Panc1 (cell line): Measurements from ENCODE around the gene CRMP1. TPM values are rescaled to one million over a fixed set of nuclear protein-coding genes. Genes with fewer than 3 reads are reported as not detected.
A peak's percentile ranks its signal among the peaks of the same experiment; 100 is the strongest.

Experiments
- ATAC-seq: fragments of 200-7000 bp; cut with Tn5 transposase; 2 replicates; pipeline ENCODE4 v1.9.1; 2020; ENCODE audit warnings: mild to moderate bottlenecking, moderate library complexity
- BruUV-seq: library from RNA; stranded (reverse); fragments of 400-500 nt; replicated peaks from 2 replicates; lab custom pipeline; 2021; lab: Mats Ljungman, UMichigan
- CTCF ChIA-PET: fragments of 300-600 bp; sonication (Branson Sonifier 250); formaldehyde crosslinking; loops from one replicate; lab custom pipeline; 2022; ENCODE audit warnings: antibody characterized with exemption; lab: Charles Lee
- POLR2A ChIA-PET: fragments of 300-600 bp; sonication (Branson Sonifier 250); formaldehyde crosslinking; loops from one replicate; lab custom pipeline; 2022; ENCODE audit warnings: antibody characterized with exemption; lab: Charles Lee
- DNase-seq: peaks from one replicate; pipeline ENCODE4 v3.0.0-alpha.2; 2010; ENCODE audit warnings: low read depth, low spot score
- H3K27ac ChIP-seq: 2 replicates; pipeline ENCODE4 v1.5.1; 2011; ENCODE audit warnings: mild to moderate bottlenecking, low read length, inconsistent platforms
- H3K27me3 ChIP-seq: fragments of 200-500 bp; sonication (Bioruptor generic); 2 replicates; pipeline ENCODE4 v1.6.0; 2014; ENCODE audit warnings: low read length, inconsistent platforms; ENCODE audit not compliant: control insufficient read depth, insufficient read depth
- H3K36me3 ChIP-seq: fragments of 200-500 bp; sonication (Bioruptor generic); 2 replicates; pipeline ENCODE4 v1.5.1; 2014; ENCODE audit warnings: inconsistent platforms, mild to moderate bottlenecking, low read length, moderate library complexity; ENCODE audit not compliant: control insufficient read depth, insufficient read depth
- H3K4me1 ChIP-seq: 2 replicates; pipeline ENCODE4 v1.5.1; 2011; ENCODE audit warnings: inconsistent platforms, mild to moderate bottlenecking, low read length, moderate library complexity; ENCODE audit not compliant: control insufficient read depth, insufficient read depth
- H3K4me3 ChIP-seq, 2 experiments: 2 replicates each; pipeline ENCODE4 v1.5.1; 2011 to 2012; ENCODE audit warnings: low read depth in 2 of 2, low read length in 2 of 2, mild to moderate bottlenecking in 2 of 2, inconsistent platforms in 1 of 2, moderate library complexity in 1 of 2
- H3K9me3 ChIP-seq: fragments of 200-500 bp; sonication (Bioruptor generic); 2 replicates; pipeline ENCODE4 v1.5.1; 2014; ENCODE audit warnings: low read depth, mild to moderate bottlenecking, inconsistent platforms, low read length, moderate library complexity; ENCODE audit not compliant: control insufficient read depth, insufficient read depth
- POLR2AphosphoS5 ChIP-seq: IDR thresholded peaks from 2 replicates; pipeline ENCODE4 v1.6.1; 2012; ENCODE audit warnings: mild to moderate bottlenecking, low read depth, low read length, moderate library complexity
- REST ChIP-seq, 2 experiments: IDR thresholded peaks; 2 replicates each; pipeline ENCODE4 v1.6.1; 2011 to 2012; ENCODE audit warnings: low read depth in 2 of 2, control low read depth in 1 of 2, low read length in 1 of 2, mild to moderate bottlenecking in 1 of 2, moderate library complexity in 1 of 2; ENCODE audit not compliant: insufficient read depth in 1 of 2
- SIN3A ChIP-seq: IDR thresholded peaks from 2 replicates; pipeline ENCODE4 v1.6.1; 2012; ENCODE audit warnings: low read depth, mild to moderate bottlenecking, low read length, moderate library complexity, borderline replicate concordance; ENCODE audit not compliant: insufficient read depth
- TCF7L2 ChIP-seq: IDR thresholded peaks from 2 replicates; pipeline ENCODE4 v1.6.1; 2011; ENCODE audit warnings: mild to moderate bottlenecking, low read depth, low read length, inconsistent platforms
- in situ Hi-C: cut with HindIII; loops from 2 replicates; pipeline ENCODE4 v1.10.0; 2016; ENCODE audit warnings: low sequenced_read_pairs, low pct_unique_long_range_greater_than_20kb
- intact Hi-C: fragments of 100-400 bp; cut with micrococcal nuclease; formaldehyde crosslinking; loops from one replicate; pipeline ENCODE4 v1.10.0; 2022; ENCODE audit not compliant: unreplicated experiment
- total RNA-seq: library from RNA; stranded (reverse); gene quantifications from one replicate; pipeline ENCODE4 v1.2.1, GENCODE V29; 2021; ENCODE audit not compliant: unreplicated experiment
- TF ChIP-seq, protein P1 (sequence below): fragments of 450-650 bp; IDR thresholded peaks from 2 replicates; pipeline ENCODE4 v1.5.1; 2017; ENCODE audit warnings: mild to moderate bottlenecking

Gene CRMP1
- total RNA-seq, 1 experiment from 2014 or later, result 0.28 TPM

DNA sequence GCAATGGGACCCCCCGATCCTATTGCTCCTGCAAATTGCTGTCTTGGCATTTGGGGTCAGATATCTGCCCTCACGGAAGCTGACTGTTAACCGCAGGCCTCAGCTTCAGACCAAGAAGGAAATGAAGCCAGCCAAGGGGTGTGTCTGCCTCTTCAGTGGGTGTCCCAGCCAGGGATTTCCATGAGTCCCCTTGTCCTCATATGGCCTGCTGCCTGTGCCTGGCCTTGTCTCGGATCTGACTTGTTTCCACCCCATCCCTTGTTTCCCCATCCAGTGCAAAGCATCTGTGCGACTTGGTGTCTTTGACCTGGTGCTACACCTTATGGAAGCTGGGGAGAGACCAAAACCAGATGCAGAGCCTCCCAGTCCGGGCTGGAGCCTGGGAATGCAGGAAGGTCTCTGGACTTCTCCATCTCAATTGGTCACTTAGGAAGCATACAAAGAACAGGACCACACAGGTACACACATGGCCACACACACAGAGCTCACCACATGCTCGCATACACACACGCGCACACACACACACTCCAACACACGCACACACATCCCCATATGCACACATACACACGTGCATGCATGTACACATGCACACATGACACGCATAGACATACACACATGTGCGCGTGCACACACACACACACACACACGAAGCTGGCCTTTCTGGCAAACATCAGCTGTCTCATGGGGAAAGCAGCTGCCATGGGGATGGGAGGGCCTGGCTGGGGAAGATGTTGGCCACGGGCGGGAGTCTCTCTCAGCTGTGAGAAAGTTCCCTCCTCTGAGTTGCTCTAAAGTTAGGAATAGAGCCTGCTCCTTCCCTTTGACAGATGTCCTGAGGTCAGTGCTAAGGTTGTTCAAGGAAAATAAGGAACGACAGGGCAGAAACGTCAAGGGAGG, 65.5 kb downstream of the CRMP1 start:
- Histone ChIP-seq H3K27ac (no peak overlapping the region), H3K4me3 (no peak overlapping the region), H3K9me3 (no peaks in the 10 kb centered on the region), H3K27me3 (no peaks in the 10 kb centered on the region), H3K4me1 (no peaks in the 10 kb centered on the region), H3K36me3 (no peaks in the 10 kb centered on the region)
- intact Hi-C loops (no loop called here), in situ Hi-C loops (no loop called here)
- TF ChIP-seq TCF7L2, result no peak
- TF ChIP-seq, protein P1, sequence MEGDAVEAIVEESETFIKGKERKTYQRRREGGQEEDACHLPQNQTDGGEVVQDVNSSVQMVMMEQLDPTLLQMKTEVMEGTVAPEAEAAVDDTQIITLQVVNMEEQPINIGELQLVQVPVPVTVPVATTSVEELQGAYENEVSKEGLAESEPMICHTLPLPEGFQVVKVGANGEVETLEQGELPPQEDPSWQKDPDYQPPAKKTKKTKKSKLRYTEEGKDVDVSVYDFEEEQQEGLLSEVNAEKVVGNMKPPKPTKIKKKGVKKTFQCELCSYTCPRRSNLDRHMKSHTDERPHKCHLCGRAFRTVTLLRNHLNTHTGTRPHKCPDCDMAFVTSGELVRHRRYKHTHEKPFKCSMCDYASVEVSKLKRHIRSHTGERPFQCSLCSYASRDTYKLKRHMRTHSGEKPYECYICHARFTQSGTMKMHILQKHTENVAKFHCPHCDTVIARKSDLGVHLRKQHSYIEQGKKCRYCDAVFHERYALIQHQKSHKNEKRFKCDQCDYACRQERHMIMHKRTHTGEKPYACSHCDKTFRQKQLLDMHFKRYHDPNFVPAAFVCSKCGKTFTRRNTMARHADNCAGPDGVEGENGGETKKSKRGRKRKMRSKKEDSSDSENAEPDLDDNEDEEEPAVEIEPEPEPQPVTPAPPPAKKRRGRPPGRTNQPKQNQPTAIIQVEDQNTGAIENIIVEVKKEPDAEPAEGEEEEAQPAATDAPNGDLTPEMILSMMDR, result no peak
- no peak for TF ChIP-seq REST (IDR thresholded peaks at IDR 0.05; ENCODE audit: insufficient read depth in 1 of 2, low read depth in 2 of 2, low read length in 1 of 2)
- no peak for TF ChIP-seq SIN3A
- no peak for TF ChIP-seq POLR2AphosphoS5
- ChIA-PET POLR2A (no interaction called here), CTCF (no interaction called here)
- ATAC-seq (no peak), DNase-seq (no peak)
- no TSS peak for BruUV-seq

DNA sequence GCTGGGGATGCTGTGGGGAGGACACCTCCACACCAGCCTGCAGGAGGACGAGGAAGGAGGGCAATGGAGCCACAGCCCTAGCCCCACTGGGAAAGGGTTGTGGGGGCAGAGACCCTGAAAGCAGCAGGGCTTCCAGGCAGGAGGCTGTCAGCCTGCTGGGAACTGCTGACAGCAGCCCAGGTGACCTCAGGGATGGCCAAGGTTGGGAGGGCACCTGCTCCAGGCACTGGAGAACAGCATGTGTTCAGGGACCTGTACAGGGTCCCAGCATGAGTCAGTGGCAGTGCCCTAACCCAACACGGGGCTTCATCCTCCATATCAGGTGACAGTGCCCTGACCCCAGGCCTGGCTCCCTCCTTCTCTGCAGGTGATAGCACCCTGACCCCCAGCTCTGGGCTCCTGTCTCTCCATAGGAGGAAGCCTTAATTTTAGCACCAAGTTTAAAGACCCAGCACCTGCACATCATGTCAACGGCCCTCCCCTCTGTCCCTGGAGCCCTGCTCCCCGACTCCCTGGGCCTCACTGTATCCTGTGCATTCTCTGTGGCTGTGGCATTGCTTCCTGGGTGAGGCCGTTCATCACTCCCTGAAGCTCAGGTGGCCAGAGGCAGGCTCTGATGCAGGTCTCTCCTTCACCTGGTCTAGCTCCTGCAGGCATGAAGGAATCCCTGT, 66.3 kb downstream of the CRMP1 start:
- BruUV-seq, result no TSS peak
- Histone ChIP-seq H3K4me1 (no peaks in the 10 kb centered on the region), H3K36me3 (no peaks in the 10 kb centered on the region), H3K27ac (no peak overlapping the region), H3K9me3 (no peaks in the 10 kb centered on the region), H3K27me3 (no peaks in the 10 kb centered on the region), H3K4me3 (no peak overlapping the region)
- intact Hi-C loops (no loop called here), in situ Hi-C loops (no loop called here)
- ATAC-seq (0 out of 2 replicates have a peak, but pooled peaks have one; percentile 32), DNase-seq (no peak)
- CTCF ChIA-PET, result no interaction called here
- TF ChIP-seq TCF7L2 (no peak), REST (IDR thresholded peaks at IDR 0.05; ENCODE audit: insufficient read depth in 1 of 2, low read depth in 2 of 2, low read length in 1 of 2) (no peak), SIN3A (no peak)
- POLR2A ChIA-PET, result no interaction called here
